HG02870 (cell line): ENCODE measurements around the gene CNTN5.
"Not testable (repeated sequence)": the region's sequence is repeated elsewhere in the genome, so short reads cannot be mapped to it uniquely, and the experiment has no call there.

Source experiments
- ATAC-seq: cut with Tn5 transposase; IDR thresholded peaks from one replicate; pipeline ENCODE4 v1.9.1; 2021; ENCODE audit warnings: mild to moderate bottlenecking, moderate library complexity; ENCODE audit not compliant: unreplicated experiment

CNTN5 gene

DNA sequence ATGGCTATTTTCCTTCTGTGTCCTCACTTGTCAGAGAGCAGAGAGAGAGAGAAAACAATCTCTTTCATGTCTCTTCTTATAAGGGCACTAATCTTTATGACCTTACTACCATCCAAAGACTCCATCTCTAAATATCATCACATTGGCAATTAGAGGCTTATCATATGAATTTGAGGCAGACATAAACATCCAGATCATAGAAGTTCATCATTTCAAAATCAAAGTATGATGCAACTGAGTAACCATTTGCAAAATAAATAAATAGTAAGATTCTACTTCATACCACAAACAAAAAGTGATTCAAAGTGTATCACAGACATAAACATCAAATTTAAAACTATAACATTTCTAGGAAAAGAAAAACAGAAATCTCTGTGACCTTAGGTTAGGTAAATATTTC lies 1161.6 kb downstream of the CNTN5 start:
- ATAC-seq = no peak

DNA sequence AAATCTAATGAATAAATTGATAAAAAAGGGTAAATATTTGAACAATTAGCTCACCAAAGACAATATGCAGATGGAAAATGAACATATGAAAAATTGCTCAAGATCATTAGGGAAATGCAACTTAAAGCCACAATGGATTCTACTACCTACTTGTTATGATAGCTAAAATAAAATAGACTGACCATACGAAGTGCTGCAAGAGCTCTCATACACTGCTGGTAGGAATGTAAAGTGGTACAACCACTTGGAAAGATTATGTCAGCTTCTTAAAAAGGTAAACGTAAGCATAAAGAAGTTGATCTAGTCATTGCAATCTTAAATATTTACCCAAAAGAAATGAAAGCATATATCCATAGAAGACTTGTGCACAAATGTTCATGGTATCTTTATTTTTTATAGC lies 1162.2 kb downstream of the CNTN5 start:
- no peak for ATAC-seq

DNA sequence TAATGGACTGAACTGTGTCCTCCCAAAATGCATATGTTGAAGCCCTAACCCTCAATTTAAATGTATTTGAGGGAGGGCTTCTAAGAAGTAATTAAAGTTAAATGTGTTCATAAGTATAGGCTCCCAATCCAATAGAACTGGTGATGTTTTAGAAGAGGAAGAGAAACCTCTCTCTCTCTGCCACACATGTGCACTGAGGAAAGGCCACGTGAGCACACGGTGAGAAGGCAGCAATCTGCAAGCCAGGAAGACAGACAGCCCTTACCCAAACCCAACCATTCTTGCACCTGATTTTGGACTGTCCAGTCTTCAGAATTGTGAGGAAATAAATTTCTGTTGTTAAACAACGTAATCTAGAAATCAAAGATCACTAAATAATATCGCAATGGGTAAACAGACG lies 1164.8 kb downstream of the CNTN5 start:
- ATAC-seq = no peak

DNA sequence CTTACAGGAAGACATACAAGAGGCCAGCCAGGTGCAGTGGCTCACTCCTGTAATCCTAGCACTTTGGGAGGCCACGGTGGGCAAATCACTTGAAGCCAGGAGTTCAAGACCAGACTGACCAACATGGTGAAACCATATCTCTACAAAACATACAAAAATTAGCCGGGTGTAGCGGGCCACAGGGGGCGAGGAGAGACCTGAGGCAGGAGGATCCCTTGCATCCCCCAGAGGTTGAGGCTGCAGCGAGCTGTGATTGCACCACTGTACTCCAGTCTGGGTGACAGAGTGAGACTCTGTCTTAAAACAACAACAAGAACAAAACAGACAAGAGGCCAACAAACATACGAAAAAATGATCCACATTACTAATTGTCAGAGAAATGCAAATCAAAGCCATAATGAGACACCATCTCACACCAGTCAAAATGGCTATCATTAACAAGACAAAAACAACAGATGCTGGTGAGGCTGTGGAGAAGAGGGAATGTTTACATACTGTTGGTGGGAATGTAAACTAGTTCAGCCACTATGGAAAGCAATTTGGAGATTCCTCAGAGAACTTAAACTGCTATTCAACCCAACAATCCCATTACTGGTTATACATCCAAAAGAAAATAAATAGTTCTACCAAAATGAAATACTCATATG lies 1167.5 kb downstream of the CNTN5 start:
- ATAC-seq = no peak

DNA sequence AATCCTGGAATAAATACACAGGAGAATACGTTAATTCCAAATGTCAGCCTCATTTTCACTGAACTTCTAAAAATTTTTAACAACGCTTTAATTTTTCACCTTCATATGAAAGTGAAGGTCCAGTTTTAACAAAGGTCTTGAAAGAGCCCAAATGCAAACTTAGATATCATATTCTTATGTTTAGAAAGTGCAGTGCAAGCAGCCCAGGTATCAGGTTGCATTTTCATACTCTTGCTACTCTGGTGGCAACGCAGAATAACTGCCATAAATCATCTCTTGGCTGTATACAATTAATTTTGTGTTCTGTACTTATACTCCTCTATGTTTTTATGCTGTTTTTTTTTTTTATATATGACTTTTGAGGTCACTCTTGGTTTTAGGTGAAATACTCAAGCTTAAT lies 1169.6 kb downstream of the CNTN5 start:
- no peak for ATAC-seq

DNA sequence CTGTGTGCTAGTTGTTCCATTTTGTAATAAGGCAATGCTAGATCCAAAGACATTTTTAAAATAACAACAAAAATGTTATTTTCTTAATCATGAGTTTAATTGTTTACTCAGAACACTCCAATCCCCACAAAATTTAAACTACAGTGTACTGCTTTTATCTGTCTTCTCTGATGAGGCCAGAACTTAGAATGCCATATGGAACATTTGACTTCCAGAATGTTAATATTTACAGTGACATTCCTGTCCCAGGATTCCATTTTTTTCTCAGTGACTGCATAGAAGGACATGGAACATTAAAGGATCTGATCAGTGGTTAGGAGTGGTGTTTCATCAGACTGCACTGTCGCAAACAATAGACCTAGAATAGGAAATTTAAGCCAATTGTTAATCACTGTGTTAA lies 1171.4 kb downstream of the CNTN5 start:
- ATAC-seq = no peak

DNA sequence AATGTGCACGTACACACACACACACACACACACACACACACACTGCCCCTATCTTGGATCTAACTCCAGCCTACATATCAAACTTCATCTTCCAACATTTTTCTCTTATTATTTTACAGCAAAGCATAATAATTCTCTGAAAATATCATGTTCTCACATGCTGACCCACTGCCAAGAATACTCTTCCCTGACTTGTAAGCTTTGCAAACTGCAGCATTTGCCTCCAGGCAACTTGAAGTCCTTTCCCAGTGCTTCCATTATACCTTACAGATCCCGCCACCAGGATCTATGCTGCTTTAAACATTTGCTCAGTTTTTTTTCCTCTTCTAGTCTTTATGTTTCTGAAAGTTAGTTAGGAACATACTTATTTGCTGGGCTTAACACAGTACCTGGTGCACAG lies 1183.0 kb downstream of the CNTN5 start:
- ATAC-seq = no peak

DNA sequence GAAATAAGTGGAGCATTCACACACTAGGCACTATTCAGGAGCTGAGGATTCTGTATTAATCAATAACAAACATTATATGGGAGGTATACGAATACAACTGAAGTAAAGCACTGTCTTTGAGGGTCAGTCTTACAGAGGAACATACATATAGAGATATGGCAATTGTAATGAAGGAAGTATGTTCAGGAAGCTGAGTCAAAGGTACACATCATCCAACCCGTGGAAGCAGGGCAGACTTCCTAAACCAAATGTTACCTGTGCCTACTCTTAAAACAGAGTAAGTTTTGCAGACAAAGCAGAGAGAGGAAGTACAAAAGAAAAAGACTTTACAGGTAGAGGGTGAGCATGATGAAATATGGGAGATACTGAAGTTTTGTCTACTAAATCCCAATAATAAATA lies 1185.2 kb downstream of the CNTN5 start:
- ATAC-seq = no peak

DNA sequence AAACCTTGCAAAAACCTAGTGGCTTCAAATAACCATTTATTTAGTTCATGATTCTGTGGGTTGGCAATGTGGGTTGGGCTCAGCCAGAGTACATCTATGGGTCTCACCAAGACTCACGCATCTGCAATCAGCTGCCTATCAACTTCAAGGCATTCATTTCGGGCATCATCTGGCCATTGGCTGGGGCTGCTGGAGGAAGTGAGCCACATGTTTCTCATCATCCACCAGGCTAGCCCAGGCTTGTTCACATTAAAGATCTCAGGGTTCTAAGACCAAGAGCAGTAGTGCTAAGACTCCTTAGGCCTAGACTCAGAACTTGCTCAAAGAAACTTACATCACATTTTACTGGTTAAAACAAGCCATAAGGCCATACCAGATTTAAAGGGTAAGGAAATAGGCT lies 1187.5 kb downstream of the CNTN5 start:
- no peak for ATAC-seq

DNA sequence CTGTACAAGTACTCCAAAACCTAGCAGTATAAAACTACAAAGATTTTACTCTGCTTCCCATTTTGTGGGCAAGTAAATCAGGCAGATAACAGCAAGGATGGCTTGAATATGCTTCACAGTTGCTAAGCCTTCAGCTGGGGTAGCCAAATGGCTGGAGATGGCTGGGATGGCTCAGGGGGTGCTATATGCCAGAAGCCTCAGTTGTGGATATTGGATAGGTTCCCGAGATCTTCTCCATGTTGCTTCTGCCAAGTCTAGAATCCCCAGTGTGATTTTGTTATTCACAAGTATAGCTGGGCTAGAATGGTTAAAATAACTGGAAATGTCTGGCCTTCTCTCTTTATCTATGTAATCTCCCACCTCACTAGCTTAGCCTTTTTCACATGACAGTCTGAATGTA lies 1194.0 kb downstream of the CNTN5 start:
- no peak for ATAC-seq

DNA sequence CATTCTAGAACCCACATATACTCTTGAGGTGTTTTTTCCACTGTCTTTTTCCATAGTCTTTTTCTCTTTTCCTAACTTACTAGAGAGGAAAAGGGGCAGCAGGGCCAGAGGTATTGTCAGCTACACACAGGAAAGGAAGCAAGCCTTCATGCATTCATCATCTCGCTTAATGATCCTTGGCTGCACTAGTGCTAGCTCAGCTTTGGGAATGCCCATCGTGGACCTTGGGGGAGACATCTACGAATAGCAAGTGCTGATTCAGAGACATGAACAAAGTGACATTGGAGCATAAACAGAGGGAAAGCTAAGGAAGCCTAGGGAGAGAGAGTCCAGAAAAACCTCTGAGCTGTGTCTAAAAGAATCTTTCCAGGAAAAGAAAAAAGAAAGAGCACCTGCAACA lies 1200.1 kb downstream of the CNTN5 start:
- no peak for ATAC-seq

DNA sequence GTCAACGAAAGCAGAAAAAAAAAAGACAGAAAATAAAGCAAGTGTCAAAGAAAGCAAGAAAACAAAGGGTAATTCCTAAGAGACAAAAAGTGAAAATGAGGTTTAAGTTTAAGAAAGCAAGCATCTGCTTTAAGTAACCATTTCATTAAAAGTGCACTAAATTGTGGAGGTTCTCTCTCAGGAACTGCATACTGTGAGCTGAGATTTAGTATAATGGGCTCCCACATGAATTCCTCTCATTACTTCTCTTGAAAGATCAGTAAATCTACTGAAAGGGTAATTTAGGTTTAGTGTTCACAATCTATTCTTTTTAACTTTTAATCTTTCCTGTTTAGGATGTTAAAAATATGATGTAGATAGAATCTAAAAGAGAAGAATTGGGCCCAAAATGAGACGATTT lies 1201.0 kb downstream of the CNTN5 start:
- ATAC-seq = no peak

DNA sequence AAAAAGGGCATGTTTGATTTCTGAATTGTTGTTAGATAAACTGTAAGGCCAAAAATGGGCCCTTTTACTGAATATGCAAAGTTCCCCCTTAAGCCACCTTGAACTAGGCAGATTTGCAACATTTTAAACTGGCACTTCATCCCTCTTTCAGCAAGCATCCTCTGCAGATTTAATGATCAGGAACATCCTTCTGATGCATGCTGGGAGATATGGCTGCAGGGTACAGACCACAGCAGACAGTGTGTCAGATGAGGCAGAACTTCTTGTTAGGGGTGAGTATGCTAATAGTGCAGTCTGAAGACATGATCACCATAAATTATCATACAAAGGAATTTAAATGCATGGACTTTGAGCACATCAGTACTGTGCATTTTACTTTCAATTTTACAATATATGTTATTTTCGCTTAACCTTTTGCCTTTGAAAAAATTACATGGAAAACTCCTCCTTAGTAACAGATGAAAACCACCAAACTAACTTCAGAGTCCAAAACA lies 1203.8 kb downstream of the CNTN5 start:
- no peak for ATAC-seq

DNA sequence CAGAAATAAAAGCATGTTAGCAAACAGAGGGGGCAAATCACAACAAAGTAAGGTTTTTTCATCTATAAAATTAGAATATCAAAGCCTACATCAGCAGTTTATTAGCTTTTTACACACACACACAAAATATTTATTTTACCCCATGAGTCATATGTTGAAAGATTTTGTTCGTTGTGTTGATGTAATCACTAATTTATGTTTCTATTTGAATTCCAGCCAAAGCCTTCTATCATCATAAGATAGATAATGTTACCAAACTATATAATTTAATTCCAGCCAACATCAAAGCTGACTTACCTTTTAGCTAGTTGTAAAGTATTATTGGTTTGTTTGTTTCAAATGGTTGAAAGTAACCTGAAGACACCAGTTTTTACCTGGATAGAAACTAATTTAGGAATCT lies 1208.3 kb downstream of the CNTN5 start:
- ATAC-seq = no peak

DNA sequence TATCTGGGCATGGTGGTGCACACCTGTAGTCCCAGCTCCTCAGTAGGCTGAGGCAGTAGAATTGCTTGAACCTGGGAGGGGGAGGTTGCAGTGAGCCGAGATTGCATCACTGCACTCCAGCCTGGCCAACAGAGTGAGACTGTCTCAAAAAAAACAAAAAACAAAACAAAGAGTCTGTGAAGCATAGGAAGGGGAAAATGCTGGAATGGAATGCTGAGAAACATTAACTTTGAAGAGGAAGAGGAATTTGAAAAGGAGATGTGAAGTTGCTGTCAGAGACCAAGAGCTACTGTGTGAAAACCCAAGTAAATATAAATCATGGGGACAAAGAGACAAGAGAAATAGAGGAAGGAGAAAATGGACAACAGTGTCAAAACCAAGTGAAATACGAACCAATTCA lies 1211.3 kb downstream of the CNTN5 start:
- ATAC-seq = no peak

DNA sequence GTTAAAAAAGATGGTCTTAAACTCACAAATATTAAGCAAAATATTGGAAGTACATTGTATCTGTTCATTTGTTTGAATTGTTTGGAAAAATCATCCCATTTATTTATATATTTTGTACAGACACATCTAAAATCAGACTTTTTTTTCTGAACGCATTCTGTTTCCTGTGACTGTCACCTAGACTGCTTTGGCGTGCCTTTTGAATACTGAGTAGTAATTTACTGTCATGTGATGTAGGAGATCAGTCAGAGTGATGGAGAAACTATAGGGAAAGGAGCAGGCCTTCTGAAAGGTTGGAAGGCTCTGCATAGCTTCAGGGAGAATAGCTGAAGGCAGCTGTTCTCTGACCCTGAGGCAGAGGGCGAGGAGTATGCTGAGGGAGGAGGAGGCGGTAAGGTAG lies 1214.3 kb downstream of the CNTN5 start:
- ATAC-seq = no peak

DNA sequence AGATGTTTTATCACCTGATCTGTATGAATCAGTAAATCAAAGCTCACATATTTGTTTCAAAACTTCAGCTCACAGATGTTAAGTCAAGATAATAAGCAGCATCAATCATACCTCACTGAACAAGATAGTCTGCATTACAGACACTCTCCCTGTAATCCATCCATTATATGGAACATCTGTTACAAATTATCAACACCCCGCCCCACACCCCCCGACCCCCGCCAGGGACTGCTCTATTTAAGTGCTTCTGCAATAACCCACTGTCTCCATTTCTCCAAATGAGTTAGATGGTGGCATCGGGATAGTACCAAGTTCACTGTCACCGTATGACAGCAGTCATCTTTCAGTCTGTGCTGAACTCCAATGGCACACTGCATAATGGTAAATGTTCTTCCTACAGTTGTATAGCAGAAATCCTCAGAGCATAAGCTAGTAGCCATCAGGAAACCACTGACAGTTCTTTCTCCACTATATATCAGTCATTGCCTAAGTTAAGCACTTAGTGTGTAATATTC lies 1219.3 kb downstream of the CNTN5 start:
- no peak for ATAC-seq

DNA sequence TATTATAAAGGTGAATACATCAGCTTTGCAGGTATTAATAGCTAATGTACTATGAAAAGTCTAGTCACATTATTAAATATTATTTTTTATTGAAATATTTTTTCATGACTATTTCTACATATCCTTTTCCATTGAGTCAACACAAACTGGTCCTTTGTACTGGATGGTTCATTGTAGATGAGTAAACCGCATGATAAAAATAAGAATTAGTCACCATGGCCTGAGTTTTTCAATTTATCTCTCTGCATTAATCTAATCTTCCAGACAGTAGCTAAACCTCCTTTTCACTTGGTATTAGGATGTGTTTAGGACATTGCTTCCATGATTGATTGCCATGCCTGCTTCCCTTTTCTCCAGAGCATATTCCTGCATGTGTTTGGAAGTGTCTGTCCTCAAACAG lies 1227.0 kb downstream of the CNTN5 start:
- no peak for ATAC-seq

DNA sequence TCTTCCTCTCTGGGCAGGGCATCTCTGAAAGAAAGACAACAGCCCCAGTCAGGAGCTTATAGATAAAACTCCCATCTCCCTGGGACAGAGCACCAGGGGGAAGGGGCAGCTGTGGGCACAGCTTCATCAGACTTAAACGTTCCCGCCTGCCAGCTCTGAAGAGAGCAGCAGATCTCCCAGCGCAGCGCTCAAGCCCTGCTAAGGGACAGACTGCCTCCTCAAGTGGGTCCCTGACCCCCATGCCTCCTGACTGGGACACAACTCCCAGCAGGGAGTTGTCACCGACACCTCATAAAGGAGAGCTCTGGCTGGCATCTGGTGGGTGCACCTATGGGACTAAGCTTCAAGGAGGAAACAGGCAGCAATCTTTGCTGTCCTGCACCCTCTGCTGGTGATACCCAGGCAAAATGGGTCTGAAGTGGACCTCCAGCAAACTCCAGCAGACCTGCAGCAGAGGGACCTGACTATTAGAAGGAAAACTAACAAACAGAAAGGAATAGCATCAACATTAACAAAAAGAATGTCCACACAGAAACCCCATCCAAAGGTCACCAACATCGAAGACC lies 1236.6 kb downstream of the CNTN5 start:
- ATAC-seq = not testable (repeated sequence)

DNA sequence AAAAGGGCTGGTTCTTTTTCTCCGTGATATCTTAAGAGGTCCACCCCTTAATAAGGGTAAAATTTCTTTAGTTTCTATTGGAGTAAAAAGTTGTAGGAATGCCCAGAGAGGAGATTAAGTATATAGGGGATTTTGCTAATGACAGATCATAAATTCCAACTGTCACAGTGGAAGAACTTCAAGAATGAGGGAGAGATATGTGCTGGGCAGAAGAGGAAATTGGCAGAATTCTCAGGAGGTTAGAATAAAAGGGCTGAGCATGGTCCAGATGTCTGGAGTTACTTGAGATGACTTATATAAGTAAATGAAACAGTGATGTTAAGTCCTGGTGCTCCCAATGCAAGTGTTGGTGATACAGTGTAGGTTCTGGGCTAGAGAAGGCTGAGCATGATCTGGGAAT lies 1248.8 kb downstream of the CNTN5 start:
- no peak for ATAC-seq

DNA sequence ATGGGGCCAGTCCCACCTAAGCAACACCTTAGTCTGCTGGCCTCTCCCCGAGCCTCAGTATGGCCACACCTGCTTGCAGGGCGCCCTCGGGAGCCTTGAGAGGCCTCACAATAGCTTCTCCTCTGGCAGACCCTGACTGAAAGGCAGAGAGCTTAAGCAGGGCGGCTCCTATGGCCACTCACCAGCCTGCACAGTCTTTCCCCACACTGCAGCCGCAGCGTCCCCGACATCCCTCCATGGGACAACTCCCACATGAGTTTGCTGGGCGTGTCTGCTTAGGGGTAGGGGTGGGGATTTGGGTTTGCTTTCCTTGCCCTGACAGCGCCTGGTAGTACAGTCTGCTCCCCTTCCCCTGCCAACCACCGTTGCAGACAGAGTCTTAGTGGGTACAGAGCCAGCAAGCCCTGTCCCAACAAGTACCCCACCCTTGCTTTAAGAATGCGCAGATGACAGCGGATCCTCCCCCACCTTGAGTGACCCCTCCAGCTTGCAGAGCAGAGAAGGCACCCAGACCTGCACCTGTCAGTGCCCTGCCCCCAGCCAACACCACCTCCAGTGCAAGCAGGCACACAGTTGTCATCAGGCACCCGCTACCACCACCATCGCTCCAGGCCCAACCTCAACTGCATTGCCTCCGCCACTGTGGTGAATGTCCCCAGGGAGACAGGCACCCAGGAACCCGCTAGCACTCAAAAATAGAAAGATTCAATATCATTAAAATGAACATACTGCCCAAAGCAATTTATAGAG lies 1252.5 kb downstream of the CNTN5 start:
- no peak for ATAC-seq

DNA sequence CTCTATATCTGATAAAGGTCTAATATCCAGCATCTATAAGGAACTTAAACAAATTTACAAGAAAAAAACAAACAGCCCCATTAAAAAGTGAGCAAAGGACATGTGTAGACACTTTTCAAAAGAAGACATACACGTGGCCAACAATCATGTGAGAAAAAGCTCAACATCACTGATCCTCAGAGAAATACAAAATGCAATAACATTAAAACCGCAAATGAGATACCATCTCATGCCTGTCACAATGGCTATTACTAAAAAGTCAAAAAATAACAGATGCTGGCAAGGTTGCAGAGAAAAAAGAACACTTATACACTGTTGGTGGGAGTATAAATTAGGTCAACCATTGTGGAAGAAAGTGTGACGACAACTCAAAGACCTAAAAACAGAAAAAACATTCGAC lies 1253.7 kb downstream of the CNTN5 start:
- ATAC-seq = not testable (repeated sequence)
